ENCODE measurements around the gene CTNNA3.
"Not testable (repeated sequence)": the region's sequence is repeated elsewhere in the genome, so short reads cannot be mapped to it uniquely, and the experiment has no call there.

Gene CTNNA3

DNA sequence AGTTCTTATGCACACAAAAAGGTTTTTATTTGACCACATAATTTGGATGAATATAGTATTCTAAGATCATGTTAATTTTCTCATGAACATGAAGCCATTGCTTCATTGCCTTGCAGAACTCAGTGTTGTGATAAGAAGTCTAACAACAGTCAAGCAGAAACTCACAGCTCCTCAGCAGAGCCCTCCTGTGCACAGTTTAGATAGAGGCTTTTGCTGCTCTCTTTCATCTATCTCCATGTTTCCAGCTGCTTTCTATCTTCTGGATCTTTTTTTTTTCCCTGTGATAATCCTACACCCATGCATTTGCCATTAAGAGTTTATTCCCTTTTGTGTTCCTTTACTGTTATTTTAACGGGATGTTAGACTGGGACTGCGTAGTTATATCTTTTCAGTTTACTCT lies 1327.8 kb downstream of the CTNNA3 start:
- DNase-seq (ENCODE audit: low read depth) = no peak
- TF ChIP-seq, protein P1, sequence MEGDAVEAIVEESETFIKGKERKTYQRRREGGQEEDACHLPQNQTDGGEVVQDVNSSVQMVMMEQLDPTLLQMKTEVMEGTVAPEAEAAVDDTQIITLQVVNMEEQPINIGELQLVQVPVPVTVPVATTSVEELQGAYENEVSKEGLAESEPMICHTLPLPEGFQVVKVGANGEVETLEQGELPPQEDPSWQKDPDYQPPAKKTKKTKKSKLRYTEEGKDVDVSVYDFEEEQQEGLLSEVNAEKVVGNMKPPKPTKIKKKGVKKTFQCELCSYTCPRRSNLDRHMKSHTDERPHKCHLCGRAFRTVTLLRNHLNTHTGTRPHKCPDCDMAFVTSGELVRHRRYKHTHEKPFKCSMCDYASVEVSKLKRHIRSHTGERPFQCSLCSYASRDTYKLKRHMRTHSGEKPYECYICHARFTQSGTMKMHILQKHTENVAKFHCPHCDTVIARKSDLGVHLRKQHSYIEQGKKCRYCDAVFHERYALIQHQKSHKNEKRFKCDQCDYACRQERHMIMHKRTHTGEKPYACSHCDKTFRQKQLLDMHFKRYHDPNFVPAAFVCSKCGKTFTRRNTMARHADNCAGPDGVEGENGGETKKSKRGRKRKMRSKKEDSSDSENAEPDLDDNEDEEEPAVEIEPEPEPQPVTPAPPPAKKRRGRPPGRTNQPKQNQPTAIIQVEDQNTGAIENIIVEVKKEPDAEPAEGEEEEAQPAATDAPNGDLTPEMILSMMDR (conservative IDR thresholded peaks at IDR 0.05; ENCODE audit: low read length) = no peak
- H3K4me3 ChIP-seq (ENCODE audit: low read length) = no peak overlapping the region

DNA sequence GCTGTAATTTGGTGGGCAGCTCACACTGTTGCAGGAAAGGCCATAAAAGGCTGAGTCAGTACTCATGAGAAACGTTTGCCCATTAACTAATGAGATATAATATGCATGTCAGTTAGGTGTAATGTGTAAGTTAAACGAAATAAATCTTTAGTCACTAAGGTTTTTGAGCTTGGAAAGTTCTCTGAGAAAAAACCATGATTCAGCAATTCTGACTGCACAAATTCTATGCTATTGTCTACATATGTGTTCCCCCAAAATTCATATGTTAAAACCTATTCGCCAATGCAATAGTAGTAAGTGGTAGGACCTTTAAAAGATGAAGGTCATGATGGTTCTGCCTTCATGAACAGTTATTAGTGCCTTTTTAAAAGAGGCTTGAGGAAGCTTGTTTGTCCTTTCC lies 1329.8 kb downstream of the CTNNA3 start:
- H3K4me3 ChIP-seq (ENCODE audit: low read length) = no peak overlapping the region
- TF ChIP-seq, protein P1 (conservative IDR thresholded peaks at IDR 0.05; ENCODE audit: low read length) = no peak
- no peak for DNase-seq (ENCODE audit: low read depth)

DNA sequence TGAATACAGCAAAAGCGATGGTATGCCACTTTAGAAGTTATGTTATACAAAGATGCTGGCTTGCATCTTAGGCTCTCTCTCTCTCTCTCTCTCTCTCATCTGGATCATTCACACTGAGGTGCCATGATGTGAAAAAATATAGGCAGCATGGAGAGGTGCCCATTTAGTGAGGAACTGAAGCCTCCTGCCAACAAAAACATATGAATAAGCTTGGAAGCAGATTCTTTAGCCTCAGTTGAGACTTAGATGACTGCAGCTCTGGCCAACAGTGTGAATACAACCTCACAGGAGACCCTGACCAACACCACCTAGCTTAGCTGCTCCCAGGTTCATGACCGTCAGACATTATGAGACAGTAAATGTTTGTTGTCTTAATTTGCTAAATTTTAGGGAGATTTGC lies 1330.3 kb downstream of the CTNNA3 start:
- TF ChIP-seq, protein P1 (conservative IDR thresholded peaks at IDR 0.05; ENCODE audit: low read length) = no peak
- DNase-seq (ENCODE audit: low read depth) = no peak
- H3K4me3 ChIP-seq (ENCODE audit: low read length) = no peak overlapping the region

DNA sequence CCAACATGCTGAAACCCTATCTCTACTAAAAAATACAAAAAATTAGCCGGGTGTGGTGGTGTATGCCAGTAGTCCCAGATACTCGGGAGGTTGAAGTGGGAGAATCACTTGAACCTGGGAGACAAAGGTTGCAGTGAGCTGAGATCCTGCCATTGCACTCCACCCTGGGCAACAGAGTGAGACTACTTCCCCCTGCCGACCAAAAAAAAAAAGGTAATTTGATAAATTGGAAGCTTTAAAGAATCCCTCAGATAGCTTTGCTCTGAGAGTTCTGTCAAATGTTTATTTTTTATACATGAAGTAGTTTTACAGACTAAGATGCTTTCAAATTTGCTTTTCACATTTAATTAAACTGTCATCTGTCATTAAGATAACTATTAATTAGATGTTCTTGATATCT lies 1333.5 kb downstream of the CTNNA3 start:
- H3K4me3 ChIP-seq (ENCODE audit: low read length) = no peak overlapping the region
- TF ChIP-seq, protein P1 (conservative IDR thresholded peaks at IDR 0.05; ENCODE audit: low read length) = no peak
- DNase-seq (ENCODE audit: low read depth) = no peak

DNA sequence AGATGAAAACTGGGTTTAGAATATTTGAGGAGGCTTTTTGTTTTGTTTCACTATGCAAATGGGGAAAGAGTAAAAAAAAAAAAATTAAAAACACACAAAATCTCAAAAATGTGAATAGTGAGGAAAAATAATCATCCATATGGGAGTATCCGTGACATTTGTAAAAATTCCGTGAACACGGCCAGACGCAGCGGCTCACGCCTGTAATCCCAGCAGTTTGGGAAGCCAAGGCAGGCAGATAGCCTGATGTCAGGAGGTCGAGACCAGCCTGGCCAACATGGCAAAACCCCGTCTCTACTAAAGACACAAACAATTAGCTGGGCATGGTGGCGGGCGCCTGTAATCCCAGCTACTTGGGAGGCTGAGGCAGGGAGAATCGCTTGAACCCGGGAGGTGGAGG lies 1342.2 kb downstream of the CTNNA3 start:
- not testable (repeated sequence) for H3K4me3 ChIP-seq (ENCODE audit: low read length); DNase-seq (ENCODE audit: low read depth)

DNA sequence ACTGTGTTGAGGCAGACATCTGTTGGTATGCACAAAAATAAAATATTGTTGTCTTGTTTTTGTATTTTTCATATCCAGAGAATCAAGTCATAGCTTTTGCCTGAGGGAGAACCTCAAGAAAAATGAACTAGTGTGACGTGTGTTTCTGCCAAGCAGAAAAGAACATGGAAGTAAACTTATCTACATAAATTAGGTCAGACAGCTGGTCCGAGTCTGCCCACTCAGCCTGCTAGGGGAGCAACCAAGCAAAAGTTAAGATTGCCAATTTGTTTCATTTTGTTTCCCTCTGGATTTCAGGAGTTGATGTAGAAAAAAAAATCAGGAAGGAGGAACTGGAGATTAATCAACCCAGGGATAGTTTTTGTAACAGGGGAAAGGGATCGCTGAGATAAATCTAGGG lies 1342.6 kb downstream of the CTNNA3 start:
- DNase-seq (ENCODE audit: low read depth) = no peak

DNA sequence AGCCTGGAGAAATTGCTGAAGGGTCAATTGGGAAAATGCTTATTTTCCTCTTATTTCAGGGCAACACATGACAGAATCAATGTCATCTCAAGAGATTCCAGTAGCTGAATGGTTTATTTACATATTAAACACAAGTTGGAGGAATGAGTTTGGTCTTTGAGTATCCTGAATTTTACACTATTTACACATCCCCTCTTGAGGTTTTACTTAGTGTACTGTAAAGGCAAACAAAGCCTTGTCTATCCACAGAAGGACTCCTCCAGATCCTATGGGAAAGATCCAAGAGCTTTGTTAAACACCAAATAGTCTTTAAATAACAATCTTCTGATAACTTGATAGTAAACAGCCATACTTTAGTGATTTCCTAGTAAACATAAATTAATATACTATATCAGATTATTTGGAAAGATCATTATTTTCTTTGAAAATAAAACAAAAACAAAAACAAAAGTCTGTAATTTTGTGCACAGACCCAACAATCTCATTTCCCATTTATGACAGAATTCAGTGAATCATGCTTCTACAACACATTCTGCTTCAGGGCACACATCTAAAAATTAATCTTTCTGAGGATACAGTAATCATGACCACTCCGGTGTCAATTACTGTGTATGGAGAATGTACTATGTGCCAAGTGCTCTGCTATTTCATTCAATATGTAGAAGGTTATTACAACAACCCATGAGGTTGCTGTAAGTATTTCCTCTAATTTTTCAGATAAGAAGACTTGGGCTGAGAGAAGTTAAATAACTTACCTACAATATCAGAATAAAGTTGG lies 1345.2 kb downstream of the CTNNA3 start:
- TF ChIP-seq, protein P1 (conservative IDR thresholded peaks at IDR 0.05; ENCODE audit: low read length) = no peak

More for the DNA sequence above, 1342.6 kb downstream of the CTNNA3 start:
- H3K4me3 ChIP-seq (ENCODE audit: low read length) = no peak overlapping the region
- TF ChIP-seq, protein P1 (conservative IDR thresholded peaks at IDR 0.05; ENCODE audit: low read length) = no peak

More for the DNA sequence above, 1345.2 kb downstream of the CTNNA3 start:
- no peak overlapping the region for H3K4me3 ChIP-seq (ENCODE audit: low read length)
- no peak for DNase-seq (ENCODE audit: low read depth)
